Retinal pigment epithelial cell (primary cell): ENCODE measurements around the gene CCDC51.
"Not testable (repeated sequence)": the region's sequence is repeated elsewhere in the genome, so short reads cannot be mapped to it uniquely, and the experiment has no call there.

ENCODE experiments used
- DNase-seq: peaks from one replicate; pipeline ENCODE4 v3.0.0-alpha.2; 2010; ENCODE audit warnings: low read depth
- H3K4me3 ChIP-seq: 2 replicates; pipeline ENCODE4 v1.5.1; 2011; ENCODE audit warnings: mild to moderate bottlenecking, low read length, control low read depth, moderate library complexity
- CTCF ChIP-seq: conservative IDR thresholded peaks from 2 replicates; pipeline ENCODE4 v1.5.1; 2011; ENCODE audit warnings: low read depth, low read length, control low read depth, inconsistent platforms

The CCDC51 gene

DNA sequence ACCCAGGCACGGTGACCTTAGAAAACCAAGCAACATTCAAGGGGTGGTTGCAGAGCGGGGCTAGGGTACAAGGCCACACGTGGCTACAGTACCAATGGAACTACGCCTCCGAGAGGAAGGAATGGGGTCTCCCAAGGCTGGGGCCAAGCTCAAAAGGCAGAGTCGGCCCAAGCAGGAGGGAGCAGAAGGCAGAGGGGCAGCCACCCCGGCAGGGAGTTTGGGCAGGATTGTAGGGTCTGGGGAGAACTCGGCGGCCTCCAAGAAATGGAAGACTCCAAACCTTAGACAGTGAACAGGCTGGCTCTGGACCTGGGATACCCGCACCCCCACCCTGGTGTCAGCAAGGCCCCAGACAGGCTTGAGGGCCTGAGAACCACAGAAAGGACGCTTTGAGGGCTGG is 35.3 kb upstream of the CCDC51 start:
- TF ChIP-seq CTCF, result no peak
- H3K4me3 ChIP-seq, result no peak overlapping the region
- DNase-seq, result no peak

GRCh38 chr3:48474619-48475018 is 34.7 kb upstream of the CCDC51 start:
- no peak for DNase-seq
- no peak overlapping the region for H3K4me3 ChIP-seq
- TF ChIP-seq CTCF, result no peak

- not testable (repeated sequence) for DNase-seq, H3K4me3 ChIP-seq
Measured at GRCh38 chr3:48474031-48474430, 34.1 kb upstream of the CCDC51 start.

DNA sequence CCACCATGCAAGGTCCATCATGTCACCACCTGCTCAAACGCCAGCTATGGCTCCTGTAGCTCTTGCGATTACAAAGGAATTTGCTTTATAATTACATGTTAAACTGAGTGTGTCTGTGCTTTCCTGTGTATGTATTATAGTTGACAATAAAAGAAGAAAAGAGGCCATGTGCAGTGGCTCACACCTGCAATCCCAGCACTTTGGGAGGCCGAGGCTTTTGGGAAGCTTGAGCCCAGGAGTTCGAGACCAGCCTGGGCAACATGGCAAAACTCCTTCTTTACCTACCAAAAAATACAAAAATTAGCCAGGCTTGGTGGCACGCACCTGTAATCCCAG is 33.7 kb upstream of the CCDC51 start:
- TF ChIP-seq CTCF, result no peak
- DNase-seq, result no peak
- H3K4me3 ChIP-seq, result no peak overlapping the region

DNA sequence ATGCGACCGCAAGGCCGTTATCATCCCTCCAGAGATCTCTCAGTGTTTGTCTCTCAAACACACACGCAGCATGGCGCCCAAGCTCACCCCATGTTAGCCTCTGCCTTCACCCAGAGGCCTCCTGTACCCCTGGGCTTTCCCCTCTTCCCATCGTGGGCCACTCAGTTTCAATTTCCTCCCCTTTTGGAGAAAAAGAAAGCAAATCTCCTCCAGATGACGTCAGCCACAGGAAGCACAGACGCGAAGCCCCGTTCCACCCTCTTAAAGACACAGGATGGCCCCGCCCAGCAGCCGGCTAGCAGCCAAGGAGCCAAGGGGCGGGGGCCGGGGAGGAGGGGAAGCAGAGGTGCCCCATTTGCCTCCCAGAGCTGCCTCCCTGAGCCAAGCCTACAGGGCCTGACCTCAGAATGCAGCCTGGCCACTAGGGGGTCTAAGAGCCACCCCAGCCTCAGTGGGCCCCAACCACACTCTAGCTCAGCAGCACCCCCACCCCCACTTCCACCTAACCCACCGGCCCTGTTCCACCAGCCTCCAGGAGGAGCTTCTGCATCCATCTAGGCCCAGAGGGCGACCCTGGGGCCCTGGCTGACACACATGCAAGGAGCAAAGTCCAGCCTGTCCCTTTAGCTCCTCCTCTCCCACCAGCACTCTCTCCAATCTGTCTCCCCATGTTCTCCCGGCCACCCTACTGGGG is 33.2 kb upstream of the CCDC51 start:
- peak; percentile 53 for TF ChIP-seq CTCF
- H3K4me3 ChIP-seq, result peak overlapping the region; percentile 75
- DNase-seq, result peak; percentile 81

GRCh38 chr3:48472673-48472922 is 32.7 kb upstream of the CCDC51 start:
- no peak for DNase-seq
- H3K4me3 ChIP-seq, result peak overlapping the region; percentile 75
- TF ChIP-seq CTCF, result no peak

- TF ChIP-seq CTCF, result no peak
- DNase-seq, result no peak
- no peak overlapping the region for H3K4me3 ChIP-seq
Measured at GRCh38 chr3:48470286-48470685, 30.4 kb upstream of the CCDC51 start.
